Gastroesophageal sphincter (tissue), 4 donors: Measurements from ENCODE around the gene GPR78. TPM values are rescaled to one million over a fixed set of nuclear protein-coding genes. Genes with fewer than 3 reads are reported as not detected.
A peak's percentile ranks its signal among the peaks of the same experiment; 100 is the strongest.
"Not testable (repeated sequence)": the region's sequence is repeated elsewhere in the genome, so short reads cannot be mapped to it uniquely, and the experiment has no call there.

Source experiments
- ATAC-seq: fragments of 150-250 bp; one replicate; pipeline ENCODE4 v1.9.1; 2016; ENCODE audit warnings: mild to moderate bottlenecking, moderate library complexity
- H3K27ac ChIP-seq, 4 donors: fragments of 200-600 bp; sonication (generic) in 3 of 4; 1 replicate in 3 of 4; 2 replicates in 1 of 4; pipeline ENCODE4 v1.5.1; 2016 to 2019
- H3K27me3 ChIP-seq: fragments of 200-600 bp; sonication (generic); one replicate; pipeline ENCODE4 v1.5.1; 2019
- H3K36me3 ChIP-seq, 2 donors: fragments of 200-600 bp; sonication (generic); one replicate each; pipeline ENCODE4 v1.5.1; 2019; ENCODE audit warnings: control low read depth in 1 of 2
- H3K4me1 ChIP-seq, 3 donors: fragments of 200-600 bp; sonication (generic); 1 replicate in 2 of 3; 2 replicates in 1 of 3; pipeline ENCODE4 v1.5.1; 2016 to 2019; ENCODE audit warnings: control low read depth in 2 of 3
- H3K4me3 ChIP-seq, 2 donors: fragments of 200-600 bp; sonication (generic); one replicate each; pipeline ENCODE4 v1.5.1; 2019; ENCODE audit warnings: mild to moderate bottlenecking in 1 of 2, moderate library complexity in 1 of 2
- H3K9me3 ChIP-seq, 3 donors: fragments of 200-600 bp; sonication (generic); one replicate each; pipeline ENCODE4 v1.5.1; 2017 to 2019; ENCODE audit warnings: control low read depth in 2 of 3
- CTCF ChIP-seq, 4 experiments: fragments of 200-600 bp in 2 of 4; fragments of 450-650 bp in 2 of 4; sonication (generic) in 1 of 4; IDR thresholded peaks; one replicate each; pipeline ENCODE4 v1.5.1; 2017 to 2019; ENCODE audit warnings: antibody characterized with exemption in 4 of 4, mild to moderate bottlenecking in 2 of 4, moderate library complexity in 2 of 4
- EP300 ChIP-seq: sonication (generic); formaldehyde crosslinking; IDR thresholded peaks from one replicate; pipeline ENCODE4 v1.6.1; 2017; ENCODE audit warnings: antibody characterized with exemption, mild to moderate bottlenecking
- POLR2A ChIP-seq, 2 donors: fragments of 450-650 bp; IDR thresholded peaks; one replicate each; pipeline ENCODE4 v1.6.1; 2017; ENCODE audit warnings: antibody characterized with exemption in 2 of 2, mild to moderate bottlenecking in 2 of 2, moderate library complexity in 1 of 2
- POLR2AphosphoS5 ChIP-seq: sonication (generic); formaldehyde crosslinking; IDR thresholded peaks from one replicate; pipeline ENCODE4 v1.6.1; 2017; ENCODE audit warnings: antibody characterized with exemption
- WGBS, 2 donors: methylation state at CpG; one replicate each; pipeline ENCODE4 v1.1.5; 2018; ENCODE audit warnings: low coverage in 1 of 2; 5-methylcytosine and 5-hydroxymethylcytosine counted together
- total RNA-seq, 4 donors: library from RNA; depleted of rRNA; stranded (reverse); fragments of >200 nt; gene quantifications; one replicate each; pipeline ENCODE4 v1.1.0, GENCODE V29; 2016

The GPR78 gene
- total RNA-seq, 4 donors from 2014 or later, result not detected

GRCh38 chr4:8616831-8617230 is 36.6 kb downstream of the GPR78 start:
- no peaks in the 10 kb centered on the region for H3K9me3 ChIP-seq
- no peaks in the 10 kb centered on the region for H3K36me3 ChIP-seq
- WGBS, 2 donors, result 73% methylated on average over 6 of the region's 16 CpGs; no CpG with 5 or more reads in 1 of the 2 donors
- H3K4me1 ChIP-seq, result no peaks in the 10 kb centered on the region
- TF ChIP-seq CTCF (IDR thresholded peaks at IDR 0.05), result no peak
- TF ChIP-seq POLR2A (IDR thresholded peaks at IDR 0.05), result no peak
- no peak for TF ChIP-seq EP300
- TF ChIP-seq POLR2AphosphoS5, result no peak
- H3K4me3 ChIP-seq, result no peak overlapping the region
- peaks cover 49% of the 10 kb centered on the region for H3K27me3 ChIP-seq
- ATAC-seq, result no peak
- no peak overlapping the region for H3K27ac ChIP-seq

- peaks cover 46% of the 10 kb centered on the region for H3K27me3 ChIP-seq
- 48 to 68% methylated on average over 7 to 10 of the region's 21 CpGs for WGBS, 2 donors
- H3K36me3 ChIP-seq, result no peaks in the 10 kb centered on the region
- H3K27ac ChIP-seq, result no peak overlapping the region
- H3K4me1 ChIP-seq, result no peaks in the 10 kb centered on the region
- no peak overlapping the region for H3K4me3 ChIP-seq
- no peaks in the 10 kb centered on the region for H3K9me3 ChIP-seq
- no peak for TF ChIP-seq POLR2A (IDR thresholded peaks at IDR 0.05)
- TF ChIP-seq POLR2AphosphoS5, result no peak
- TF ChIP-seq CTCF (IDR thresholded peaks at IDR 0.05), result no peak
- TF ChIP-seq EP300, result no peak
- no peak for ATAC-seq
Measured at GRCh38 chr4:8617486-8618040, 37.4 kb downstream of the GPR78 start.

- TF ChIP-seq CTCF (IDR thresholded peaks at IDR 0.05) (no peak), POLR2AphosphoS5 (no peak), POLR2A (IDR thresholded peaks at IDR 0.05) (no peak), EP300 (no peak)
- Histone ChIP-seq H3K9me3 (no peaks in the 10 kb centered on the region), H3K27me3 (peaks cover 43% of the 10 kb centered on the region), H3K4me1 (no peaks in the 10 kb centered on the region), H3K27ac (no peak overlapping the region), H3K36me3 (no peaks in the 10 kb centered on the region), H3K4me3 (no peak overlapping the region)
- WGBS, 2 donors, result 100% methylated on average over 1 of the region's 15 CpGs; no CpG with 5 or more reads in 1 of the 2 donors
- ATAC-seq, result no peak
Measured at GRCh38 chr4:8618421-8618820, 38.2 kb downstream of the GPR78 start.

- Histone ChIP-seq H3K9me3 (no peaks in the 10 kb centered on the region), H3K4me3 (no peak overlapping the region), H3K27me3 (peaks cover 36% of the 10 kb centered on the region), H3K27ac (no peak overlapping the region), H3K4me1 (no peaks in the 10 kb centered on the region), H3K36me3 (no peaks in the 10 kb centered on the region)
- no peak for ATAC-seq
- no peak for TF ChIP-seq POLR2AphosphoS5
- no peak for TF ChIP-seq POLR2A (IDR thresholded peaks at IDR 0.05)
- TF ChIP-seq EP300, result no peak
- no peak for TF ChIP-seq CTCF (IDR thresholded peaks at IDR 0.05)
- WGBS, 2 donors, result 91 to 93% methylated on average over 4 to 8 of the region's 28 CpGs
Measured at GRCh38 chr4:8618961-8619720, 38.9 kb downstream of the GPR78 start.

- not testable (repeated sequence) for H3K9me3 ChIP-seq, H3K4me1 ChIP-seq, H3K4me3 ChIP-seq, H3K36me3 ChIP-seq, ATAC-seq, H3K27ac ChIP-seq
- WGBS, 2 donors, result no CpG with 5 or more reads among the region's 14 CpGs
- H3K27me3 ChIP-seq, result peaks cover 29% of the 10 kb centered on the region
Measured at GRCh38 chr4:8621135-8621534, 40.9 kb downstream of the GPR78 start.

GRCh38 chr4:8624601-8625272 is 44.5 kb downstream of the GPR78 start:
- not testable (repeated sequence) for H3K27ac ChIP-seq, H3K4me1 ChIP-seq, H3K36me3 ChIP-seq, H3K4me3 ChIP-seq, H3K9me3 ChIP-seq, H3K27me3 ChIP-seq
- no CpG with 5 or more reads among the region's 29 CpGs for WGBS, 2 donors
- ATAC-seq, result peak; percentile 32

GRCh38 chr4:8630240-8630905 is 50.2 kb downstream of the GPR78 start:
- H3K4me3 ChIP-seq, H3K9me3 ChIP-seq, H3K36me3 ChIP-seq, H3K27me3 ChIP-seq, H3K4me1 ChIP-seq, H3K27ac ChIP-seq: not testable (repeated sequence)
- WGBS, 2 donors, result no CpG with 5 or more reads among the region's 29 CpGs
- peak; percentile 60 for ATAC-seq

- ATAC-seq, H3K4me3 ChIP-seq, H3K27ac ChIP-seq, H3K9me3 ChIP-seq, H3K36me3 ChIP-seq, H3K27me3 ChIP-seq, H3K4me1 ChIP-seq: not testable (repeated sequence)
- no CpG with 5 or more reads among the region's 6 CpGs for WGBS, 2 donors
Measured at GRCh38 chr4:8631896-8632295, 51.7 kb downstream of the GPR78 start.
